SK-N-SH (cell line): ENCODE data around the gene KBTBD4. TPM values are rescaled to one million over a fixed set of nuclear protein-coding genes. Genes with fewer than 3 reads are reported as not detected.

ENCODE experiments used
- CTCF ChIA-PET: fragments of 300-600, 350-600 bp; formaldehyde crosslinking; extraction: SDS; loops from one replicate; lab custom pipeline; 2021; lab: Yijun Ruan, JAX
- POLR2A ChIA-PET: fragments of 350-600 bp; sonication (Branson Sonifier 250); formaldehyde crosslinking; extraction: SDS; loops from one replicate; lab custom pipeline; 2020; ENCODE audit warnings: antibody characterized with exemption, inconsistent platforms; lab: Yijun Ruan, JAX
- DNase-seq: peaks from one replicate; pipeline ENCODE4 v3.0.0; 2012
- H2AFZ ChIP-seq: fragments of 200-600 bp; sonication (generic); 2 replicates; pipeline ENCODE4 v1.8.1; 2016; ENCODE audit warnings: antibody characterized with exemption, mild to moderate bottlenecking, low read depth
- H3F3A ChIP-seq: fragments of 200-600 bp; sonication (generic); replicated peaks from 2 replicates; pipeline ENCODE3; 2016; ENCODE audit warnings: antibody characterized with exemption, mild to moderate bottlenecking; ENCODE audit not compliant: insufficient read depth
- H3K27ac ChIP-seq, 2 experiments: fragments of 200-500 bp in 1 of 2; fragments of 200-600 bp in 1 of 2; sonication (Bioruptor generic) in 1 of 2; sonication (generic), shearing (Covaris generic) in 1 of 2; 2 replicates each; pipeline versions ENCODE4 v1.5.1 to v1.6.1; 2014 to 2016; ENCODE audit warnings: low read depth in 2 of 2, inconsistent platforms in 1 of 2, low read length in 1 of 2, mild to moderate bottlenecking in 1 of 2, mixed read lengths in 1 of 2
- H3K27me3 ChIP-seq: fragments of 200-600 bp; sonication (generic), shearing (Covaris generic); 2 replicates; pipeline ENCODE4 v1.6.1; 2016; ENCODE audit warnings: mixed run types; ENCODE audit not compliant: insufficient read depth
- H3K36me3 ChIP-seq, 2 experiments: fragments of 200-500 bp in 1 of 2; fragments of 200-600 bp in 1 of 2; sonication (Bioruptor generic) in 1 of 2; sonication (generic) in 1 of 2; replicated peaks in 1 of 2; 2 replicates each; pipeline versions ENCODE3 to v1.5.1; 2014 to 2016; ENCODE audit warnings: low read length in 1 of 2, mild to moderate bottlenecking in 1 of 2; ENCODE audit not compliant: insufficient read depth in 2 of 2, control insufficient read depth in 1 of 2
- H3K4me1 ChIP-seq, 2 experiments: fragments of 200-500 bp in 1 of 2; fragments of 200-600 bp in 1 of 2; sonication (Bioruptor generic) in 1 of 2; sonication (generic), shearing (Covaris generic) in 1 of 2; 2 replicates each; pipeline versions ENCODE4 v1.5.1 to v1.6.1; 2014 to 2016; ENCODE audit warnings: low read depth in 1 of 2, low read length in 1 of 2, mixed run types in 1 of 2; ENCODE audit not compliant: insufficient read depth in 2 of 2, control insufficient read depth in 1 of 2
- H3K4me2 ChIP-seq: fragments of 200-600 bp; sonication (generic), shearing (Covaris generic); 2 replicates; pipeline ENCODE4 v1.6.1; 2017; ENCODE audit warnings: mixed run types
- H3K4me3 ChIP-seq, 2 experiments: fragments of 200-500 bp in 1 of 2; fragments of 200-600 bp in 1 of 2; sonication (Bioruptor generic) in 1 of 2; sonication (generic), shearing (Covaris generic) in 1 of 2; 2 replicates each; pipeline versions ENCODE4 v1.5.1 to v1.8.1; 2014 to 2016; ENCODE audit warnings: low read depth in 2 of 2, inconsistent platforms in 1 of 2, low read length in 1 of 2, mild to moderate bottlenecking in 1 of 2, mixed read lengths in 1 of 2, moderate library complexity in 1 of 2
- H3K79me2 ChIP-seq: fragments of 200-600 bp; sonication (generic); 2 replicates; pipeline ENCODE4 v1.8.1; 2017; ENCODE audit warnings: mild to moderate bottlenecking; ENCODE audit not compliant: insufficient read depth
- H3K9ac ChIP-seq: fragments of 200-600 bp; sonication (generic); 2 replicates; pipeline ENCODE4 v1.6.1; 2017; ENCODE audit warnings: mixed run types
- H3K9me2 ChIP-seq: fragments of 200-600 bp; sonication (generic); 2 replicates; pipeline ENCODE4 v1.6.1; 2017; ENCODE audit warnings: mixed run types
- H3K9me3 ChIP-seq: fragments of 200-600 bp; sonication (generic); 2 replicates; pipeline ENCODE4 v1.6.1; 2017; ENCODE audit warnings: mixed run types, mild to moderate bottlenecking, moderate library complexity
- H4K20me1 ChIP-seq: fragments of 200-600 bp; sonication (generic); 2 replicates; pipeline ENCODE4 v1.6.1; 2017; ENCODE audit warnings: mild to moderate bottlenecking, mixed run types; ENCODE audit not compliant: insufficient read depth
- CHD2 ChIP-seq: fragments of 150-350 bp; IDR thresholded peaks from 2 replicates; pipeline ENCODE4 v1.6.1; 2018; ENCODE audit warnings: low read length; ENCODE audit not compliant: partially characterized antibody
- CTCF ChIP-seq: fragments of 200-600 bp; sonication (generic); IDR thresholded peaks from 2 replicates; pipeline ENCODE4 v1.6.1; 2017; ENCODE audit warnings: antibody characterized with exemption, mild to moderate bottlenecking, moderate library complexity
- ELF1 ChIP-seq: IDR thresholded peaks from 2 replicates; pipeline ENCODE4 v1.4.0; 2012
- EP300 ChIP-seq, 2 experiments: IDR thresholded peaks; 2 replicates each; pipeline versions ENCODE4 v1.4.0 to v1.6.1; 2012; ENCODE audit warnings: borderline replicate concordance in 1 of 2, low read depth in 1 of 2, low read length in 1 of 2
- EZH2phosphoT487 ChIP-seq: fragments of 200-600 bp; sonication (generic); IDR thresholded peaks from 2 replicates; pipeline ENCODE4 v1.6.1; 2017; ENCODE audit warnings: low read depth, mixed run types, mild to moderate bottlenecking, antibody characterized with exemption, moderate library complexity, borderline replicate concordance
- FOSL2 ChIP-seq: IDR thresholded peaks from 2 replicates; pipeline ENCODE4 v1.4.0; 2012; ENCODE audit warnings: low read depth, mild to moderate bottlenecking, moderate library complexity, borderline replicate concordance
- GABPA ChIP-seq: IDR thresholded peaks from 2 replicates; pipeline ENCODE4 v1.4.0; 2012; ENCODE audit warnings: low read depth, mild to moderate bottlenecking
- GATA2 ChIP-seq: sonication (generic); formaldehyde crosslinking; IDR thresholded peaks from 2 replicates; pipeline ENCODE4 v1.5.0; 2020; ENCODE audit warnings: mild to moderate bottlenecking, missing genetic modification reagents
- JUND ChIP-seq: IDR thresholded peaks from 2 replicates; pipeline ENCODE4 v1.4.0; 2012
- MAX ChIP-seq: IDR thresholded peaks from 2 replicates; pipeline ENCODE4 v1.4.0; 2012; ENCODE audit warnings: low read depth
- MEF2A ChIP-seq: IDR thresholded peaks from 2 replicates; pipeline ENCODE4 v1.4.0; 2012; ENCODE audit warnings: low read depth, borderline replicate concordance
- MXI1 ChIP-seq: IDR thresholded peaks from 2 replicates; pipeline ENCODE4 v1.6.1; 2012; ENCODE audit warnings: mild to moderate bottlenecking, low read depth, low read length, improper control_type of control experiment
- NFIC ChIP-seq: IDR thresholded peaks from 2 replicates; pipeline ENCODE4 v1.4.0; 2012; ENCODE audit warnings: borderline replicate concordance
- NRF1 ChIP-seq: IDR thresholded peaks from 2 replicates; pipeline ENCODE4 v1.6.1; 2012; ENCODE audit warnings: low read depth, mild to moderate bottlenecking, low read length
- PBX3 ChIP-seq: IDR thresholded peaks from 2 replicates; pipeline ENCODE4; 2012
- POLR2AphosphoS5 ChIP-seq: IDR thresholded peaks from 2 replicates; pipeline ENCODE4 v1.6.1; 2012; ENCODE audit warnings: low read depth, low read length
- RCOR1 ChIP-seq: fragments of 150-350 bp; IDR thresholded peaks from 2 replicates; pipeline ENCODE4 v1.6.1; 2017; ENCODE audit warnings: antibody characterized with exemption, low read length
- REST ChIP-seq: IDR thresholded peaks from 2 replicates; pipeline ENCODE4 v1.6.1; 2012; ENCODE audit warnings: mild to moderate bottlenecking, low read depth, low read length, moderate library complexity
- RFX5 ChIP-seq: IDR thresholded peaks from 2 replicates; pipeline ENCODE4 v1.6.1; 2012; ENCODE audit warnings: mild to moderate bottlenecking, improper control_type of control experiment, low read length
- RXRA ChIP-seq: IDR thresholded peaks from 2 replicates; pipeline ENCODE4 v1.4.0; 2012; ENCODE audit warnings: low read depth, mild to moderate bottlenecking, borderline replicate concordance
- SIN3A ChIP-seq: IDR thresholded peaks from 2 replicates; pipeline ENCODE4 v1.6.1; 2012; ENCODE audit warnings: low read depth, mild to moderate bottlenecking, low read length, moderate library complexity, borderline replicate concordance
- SMC3 ChIP-seq: IDR thresholded peaks from 2 replicates; pipeline ENCODE4 v1.6.1; 2012; ENCODE audit warnings: low read depth, low read length, improper control_type of control experiment
- TAF1 ChIP-seq: IDR thresholded peaks from 2 replicates; pipeline ENCODE4 v1.6.1; 2012; ENCODE audit warnings: low read depth, mild to moderate bottlenecking, low read length, moderate library complexity, borderline replicate concordance
- TCF12 ChIP-seq: IDR thresholded peaks from 2 replicates; pipeline ENCODE4 v1.4.0; 2012
- USF2 ChIP-seq: fragments of 150-350 bp; IDR thresholded peaks from 2 replicates; pipeline ENCODE4 v1.6.1; 2017; ENCODE audit warnings: antibody characterized with exemption, low read length, low read depth, borderline replicate concordance
- YY1 ChIP-seq: IDR thresholded peaks from 2 replicates; pipeline ENCODE4 v1.4.0; 2012; ENCODE audit warnings: low read depth, mild to moderate bottlenecking
- WGBS: methylation state at CpG from one replicate; pipeline ENCODE4 v1.1.6; 2017; ENCODE audit warnings: low lambda C conversion rate; 5-methylcytosine and 5-hydroxymethylcytosine counted together
- polyA plus RNA-seq, 3 experiments: library from polyadenylated mRNA; depleted of rRNA; stranded (reverse); fragments of >200 nt; gene quantifications; 2 replicates each; pipeline ENCODE4 v1.2.3, GENCODE V29; 2012

Gene KBTBD4
- polyA plus RNA-seq, 1 of the 3 experiments (the other 2 are of a cell fraction), result 16.8 TPM

GRCh38 chr11:47565340-47566148 is 13.2 kb downstream of the KBTBD4 start, which contains the start of gene PTPMT1:
Gene PTPMT1, plus strand, starts transcription at chr11:47565599. Its CDS starts 24 bp downstream, at chr11:47565623.
- ChIA-PET CTCF (interaction anchor here (0.6 to 4.0 kb wide), 6 partner anchors 11 to 516 kb away, joined by 3 to 21 read pairs (median 4); partner anchors contain the start of gene CELF1), POLR2A (interaction anchor here (1.0 to 3.7 kb wide), 5 partner anchors 12 to 67 kb away, joined by 3 to 18 read pairs (median 4); partner anchors contain the start of genes CELF1, KBTBD4 and NDUFS3)
- Histone ChIP-seq H3K36me3 (peaks cover 0 to 4% of the 10 kb centered on the region in 2 experiments), H3K9me3 (no peaks in the 10 kb centered on the region), H2AFZ (peak within 1 kb of the TSS; percentile 98), H3K4me1 (peaks cover 0 to 3% of the 10 kb centered on the region in 2 experiments; a peak in 3 of 4 replicates), H3K4me3 (peak within 1 kb of the TSS; percentile 68 to 97), H3F3A (no peaks in the 10 kb centered on the region), H3K27me3 (no peaks in the 10 kb centered on the region), H3K4me2 (peak within 1 kb of the TSS; percentile 97), H3K79me2 (peaks cover 59% of the 10 kb centered on the region), H3K9me2 (no peaks in the 10 kb centered on the region), H4K20me1 (no peaks in the 10 kb centered on the region), H3K9ac (peak within 1 kb of the TSS; percentile 96), H3K27ac (peak within 1 kb of the TSS; percentile 38 to 40; a peak in 3 of 4 replicates)
- 4% methylated on average over 22 of the region's 86 CpGs for WGBS
- DNase-seq, result peak; percentile 94
- TF ChIP-seq RCOR1, result no peak
- no peak for TF ChIP-seq USF2
- no peak for TF ChIP-seq FOSL2
- peak; percentile 78 for TF ChIP-seq MXI1
- no peak for TF ChIP-seq GATA2
- TF ChIP-seq SIN3A, result peak; percentile 32; the same call in 1 of the 2 replicates
- peak; percentile 98 for TF ChIP-seq CHD2
- no peak for TF ChIP-seq NFIC
- no peak for TF ChIP-seq SMC3
- TF ChIP-seq EZH2phosphoT487, result no peak
- peak; percentile 68 for TF ChIP-seq YY1
- TF ChIP-seq POLR2AphosphoS5, result peak; percentile 50
- no peak for TF ChIP-seq RFX5
- no peak for TF ChIP-seq CTCF
- TF ChIP-seq ELF1, result no peak
- no peak for TF ChIP-seq JUND
- TF ChIP-seq REST, result no peak
- no peak for TF ChIP-seq EP300 (IDR thresholded peaks at IDR 0.05; ENCODE audit: borderline replicate concordance in 1 of 2, low read depth in 1 of 2, low read length in 1 of 2)
- TF ChIP-seq GABPA, result no peak
- TF ChIP-seq MAX, result peak; percentile 83
- TF ChIP-seq TAF1, result peak; percentile 64; the same call in 1 of the 2 replicates
- TF ChIP-seq RXRA, result no peak
- TF ChIP-seq NRF1, result no peak
- TF ChIP-seq MEF2A, result no peak
- TF ChIP-seq PBX3, result no peak
- no peak for TF ChIP-seq TCF12
